ENCODE data around the gene TPPP2. TPM values are rescaled to one million over a fixed set of nuclear protein-coding genes. Genes with fewer than 3 reads are reported as not detected.
A peak's percentile ranks its signal among the peaks of the same experiment; 100 is the strongest.

TPPP2 gene
- polyA plus RNA-seq, 1 of the 3 experiments (the other 2 are of a cell fraction), result not detected

GRCh38 chr14:21072781-21073339 is 42.8 kb downstream of the TPPP2 start:
- Histone ChIP-seq H2AFZ (ENCODE audit: low read depth) (no peak overlapping the region), H3K9me3 (no peaks in the 10 kb centered on the region), H3K4me1 (ENCODE audit: control insufficient read depth in 1 of 2, insufficient read depth in 2 of 2, low read depth in 1 of 2, low read length in 1 of 2) (peaks cover 22 to 37% of the 10 kb centered on the region in 2 experiments), H3K4me2 (peak overlapping the region; percentile 95; the same call in 1 of the 2 replicates), H3K36me3 (replicated peaks in 1 of 2; ENCODE audit: control insufficient read depth in 1 of 2, insufficient read depth in 2 of 2, low read length in 1 of 2) (peaks cover 43 to 52% of the 10 kb centered on the region in 2 experiments), H3F3A (replicated peaks; ENCODE audit: insufficient read depth) (peaks cover 20% of the 10 kb centered on the region), H3K9me2 (no peaks in the 10 kb centered on the region), H3K79me2 (ENCODE audit: insufficient read depth) (peaks cover 57% of the 10 kb centered on the region), H3K4me3 (ENCODE audit: low read depth in 2 of 2, low read length in 1 of 2) (no peak overlapping the region), H3K27ac (ENCODE audit: low read depth in 2 of 2, low read length in 1 of 2) (peak overlapping the region in 1 of 2 experiments; percentile 98; a peak in 3 of 4 replicates), H3K9ac (peak overlapping the region; percentile 93; the same call in 1 of the 2 replicates), H3K27me3 (ENCODE audit: insufficient read depth) (no peaks in the 10 kb centered on the region), H4K20me1 (ENCODE audit: insufficient read depth) (0 out of 2 replicates have a peak, but pooled peaks cover 8% of the 10 kb centered on the region)
- ChIA-PET POLR2A (interaction anchor here (2.7 kb wide), 1 partner anchor 24 kb away, joined by 19 read pairs; the partner anchor contains the start of gene ZNF219), CTCF (interaction anchor here (0.6 to 13.2 kb wide), 6 partner anchors 10 to 57 kb away, joined by 3 to 296 read pairs (median 57); partner anchors contain the start of gene ZNF219)
- DNase-seq, result no peak
- no peak for TF ChIP-seq GATA2 (CRISPR knock-in tag; IDR thresholded peaks at IDR 0.05)
- TF ChIP-seq MAX (IDR thresholded peaks at IDR 0.05; ENCODE audit: low read depth), result no peak
- TF ChIP-seq RCOR1 (IDR thresholded peaks at IDR 0.05; ENCODE audit: low read length), result no peak
- no peak for TF ChIP-seq JUND (IDR thresholded peaks at IDR 0.05)
- no peak for TF ChIP-seq TCF12 (IDR thresholded peaks at IDR 0.05)
- no peak for TF ChIP-seq EZH2phosphoT487 (IDR thresholded peaks at IDR 0.05; ENCODE audit: borderline replicate concordance, low read depth)
- TF ChIP-seq CTCF (IDR thresholded peaks at IDR 0.05), result no peak
- TF ChIP-seq TEAD4 (IDR thresholded peaks at IDR 0.05; ENCODE audit: borderline replicate concordance, insufficient read depth), result no peak
- TF ChIP-seq, protein P1, sequence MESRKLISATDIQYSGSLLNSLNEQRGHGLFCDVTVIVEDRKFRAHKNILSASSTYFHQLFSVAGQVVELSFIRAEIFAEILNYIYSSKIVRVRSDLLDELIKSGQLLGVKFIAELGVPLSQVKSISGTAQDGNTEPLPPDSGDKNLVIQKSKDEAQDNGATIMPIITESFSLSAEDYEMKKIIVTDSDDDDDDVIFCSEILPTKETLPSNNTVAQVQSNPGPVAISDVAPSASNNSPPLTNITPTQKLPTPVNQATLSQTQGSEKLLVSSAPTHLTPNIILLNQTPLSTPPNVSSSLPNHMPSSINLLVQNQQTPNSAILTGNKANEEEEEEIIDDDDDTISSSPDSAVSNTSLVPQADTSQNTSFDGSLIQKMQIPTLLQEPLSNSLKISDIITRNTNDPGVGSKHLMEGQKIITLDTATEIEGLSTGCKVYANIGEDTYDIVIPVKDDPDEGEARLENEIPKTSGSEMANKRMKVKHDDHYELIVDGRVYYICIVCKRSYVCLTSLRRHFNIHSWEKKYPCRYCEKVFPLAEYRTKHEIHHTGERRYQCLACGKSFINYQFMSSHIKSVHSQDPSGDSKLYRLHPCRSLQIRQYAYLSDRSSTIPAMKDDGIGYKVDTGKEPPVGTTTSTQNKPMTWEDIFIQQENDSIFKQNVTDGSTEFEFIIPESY (IDR thresholded peaks at IDR 0.05; ENCODE audit: borderline replicate concordance, low read depth), result no peak
- TF ChIP-seq GABPA (IDR thresholded peaks at IDR 0.05; ENCODE audit: low read depth), result no peak
- no peak for TF ChIP-seq RAD21 (IDR thresholded peaks at IDR 0.05; ENCODE audit: low read length)
- TF ChIP-seq FOXJ3 (CRISPR knock-in tag; IDR thresholded peaks at IDR 0.05), result no peak
- TF ChIP-seq ELF1 (IDR thresholded peaks at IDR 0.05), result no peak
- no peak for TF ChIP-seq POLR2AphosphoS5 (IDR thresholded peaks at IDR 0.05; ENCODE audit: low read depth, low read length)
- no peak for TF ChIP-seq MXI1 (IDR thresholded peaks at IDR 0.05; ENCODE audit: low read depth, low read length)
- TF ChIP-seq RXRA (IDR thresholded peaks at IDR 0.05; ENCODE audit: borderline replicate concordance, low read depth), result no peak
- TF ChIP-seq MEF2A (IDR thresholded peaks at IDR 0.05; ENCODE audit: borderline replicate concordance, low read depth), result no peak
- TF ChIP-seq USF1 (IDR thresholded peaks at IDR 0.05; ENCODE audit: borderline replicate concordance, low read depth), result no peak
- WGBS (ENCODE audit: low lambda C conversion rate), result 98% methylated on average over 7 of the region's 9 CpGs
